T-helper 17 cell (primary cell): ENCODE data around the gene MYO18A. TPM values are rescaled to one million over a fixed set of nuclear protein-coding genes. Genes with fewer than 3 reads are reported as not detected.

Experiments
- ATAC-seq: fragments of 150-1000 bp; cut with Tn5 transposase; 2 replicates; pipeline ENCODE4 v1.10.0; 2021; ENCODE audit warnings: mild to moderate bottlenecking, moderate library complexity
- DNase-seq, 3 donors: peaks; one replicate each; pipeline versions ENCODE4 v3.0.0 to v3.0.0-alpha.2; 2020 to 2021
- H3K9me3 ChIP-seq: one replicate; pipeline ENCODE4 v1.7.0; 2013; ENCODE audit warnings: low read length, mild to moderate bottlenecking; ENCODE audit not compliant: control insufficient read depth, poor library complexity, severe bottlenecking
- H3K27ac Mint-ChIP-seq: one replicate; pipeline ENCODE4 v1.8.0; 2022; ENCODE audit warnings: mild to moderate bottlenecking, moderate library complexity, mixed read lengths
- H3K27me3 Mint-ChIP-seq: one replicate; pipeline ENCODE4 v1.8.0; 2022; ENCODE audit warnings: mixed read lengths
- H3K36me3 Mint-ChIP-seq: one replicate; pipeline ENCODE4 v1.8.0; 2022; ENCODE audit warnings: low read depth, mixed read lengths
- H3K4me1 Mint-ChIP-seq: one replicate; pipeline ENCODE4 v1.8.0; 2022; ENCODE audit warnings: mild to moderate bottlenecking, mixed read lengths
- H3K4me3 Mint-ChIP-seq: one replicate; pipeline ENCODE4 v1.8.0; 2022; ENCODE audit warnings: mild to moderate bottlenecking, moderate library complexity, mixed read lengths
- total RNA-seq, 4 donors: library from RNA in 2 of 4; stranded (reverse) in 2 of 4; gene quantifications; one replicate each; pipeline ENCODE4 v1.2.3 and lab custom pipeline; 2022 to 2026

MYO18A gene
- total RNA-seq, 2 donors from 2014 or later, result 142 to 153 TPM

GRCh38 chr17:29146369-29146972 lies 33.7 kb downstream of the MYO18A start:
- ATAC-seq, result no peak
- no peak for DNase-seq
- no peak overlapping the region for H3K4me3 Mint-ChIP-seq
- H3K9me3 ChIP-seq, result no peaks in the 10 kb centered on the region
- H3K27ac Mint-ChIP-seq, result peak overlapping the region; percentile 86
- H3K36me3 Mint-ChIP-seq, result no peaks in the 10 kb centered on the region
- H3K27me3 Mint-ChIP-seq, result no peaks in the 10 kb centered on the region
- H3K4me1 Mint-ChIP-seq, result peaks cover 27% of the 10 kb centered on the region

- Mint-ChIP-seq H3K27me3 (no peaks in the 10 kb centered on the region), H3K27ac (peak overlapping the region; percentile 94), H3K4me3 (no peak overlapping the region), H3K4me1 (peaks cover 37% of the 10 kb centered on the region), H3K36me3 (no peaks in the 10 kb centered on the region)
- peak; percentile 41 to 53 (median 45) for DNase-seq
- ATAC-seq, result peak; percentile 66
- no peaks in the 10 kb centered on the region for H3K9me3 ChIP-seq
Observed at GRCh38 chr17:29145289-29146073, 34.7 kb downstream of the MYO18A start.

DNA sequence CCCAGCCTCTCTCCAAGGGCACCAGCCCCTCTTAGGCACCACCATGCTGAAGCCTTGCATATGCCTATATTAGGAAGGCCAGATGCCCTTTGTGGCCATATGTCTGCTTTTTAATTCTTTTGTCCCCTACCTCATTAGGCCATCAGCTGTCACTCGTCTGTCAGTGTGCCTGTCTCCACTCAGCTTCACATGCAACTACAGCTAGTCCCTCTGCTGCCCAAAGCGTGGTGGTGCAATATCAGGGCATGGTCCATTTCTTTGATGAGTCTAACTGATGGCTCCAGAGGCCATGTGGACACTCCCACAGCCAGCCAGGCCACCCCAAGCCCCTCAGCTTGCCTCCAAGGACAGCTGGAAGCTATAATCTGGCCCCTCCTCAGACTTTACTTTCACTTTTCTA lies 36.3 kb downstream of the MYO18A start:
- Mint-ChIP-seq H3K4me1 (peaks cover 42% of the 10 kb centered on the region), H3K36me3 (no peaks in the 10 kb centered on the region), H3K27me3 (no peaks in the 10 kb centered on the region), H3K4me3 (no peak overlapping the region), H3K27ac (peak overlapping the region; percentile 98)
- no peak for DNase-seq
- no peak for ATAC-seq
- no peaks in the 10 kb centered on the region for H3K9me3 ChIP-seq

- H3K36me3 Mint-ChIP-seq, result no peaks in the 10 kb centered on the region
- DNase-seq (no peak), ATAC-seq (no peak)
- peak overlapping the region; percentile 96 for H3K4me3 Mint-ChIP-seq
- peaks cover 58% of the 10 kb centered on the region for H3K4me1 Mint-ChIP-seq
- no peaks in the 10 kb centered on the region for H3K27me3 Mint-ChIP-seq
- H3K27ac Mint-ChIP-seq, result peak overlapping the region; percentile 98
- H3K9me3 ChIP-seq, result no peaks in the 10 kb centered on the region
Observed at GRCh38 chr17:29141514-29141876, 38.7 kb downstream of the MYO18A start.

DNA sequence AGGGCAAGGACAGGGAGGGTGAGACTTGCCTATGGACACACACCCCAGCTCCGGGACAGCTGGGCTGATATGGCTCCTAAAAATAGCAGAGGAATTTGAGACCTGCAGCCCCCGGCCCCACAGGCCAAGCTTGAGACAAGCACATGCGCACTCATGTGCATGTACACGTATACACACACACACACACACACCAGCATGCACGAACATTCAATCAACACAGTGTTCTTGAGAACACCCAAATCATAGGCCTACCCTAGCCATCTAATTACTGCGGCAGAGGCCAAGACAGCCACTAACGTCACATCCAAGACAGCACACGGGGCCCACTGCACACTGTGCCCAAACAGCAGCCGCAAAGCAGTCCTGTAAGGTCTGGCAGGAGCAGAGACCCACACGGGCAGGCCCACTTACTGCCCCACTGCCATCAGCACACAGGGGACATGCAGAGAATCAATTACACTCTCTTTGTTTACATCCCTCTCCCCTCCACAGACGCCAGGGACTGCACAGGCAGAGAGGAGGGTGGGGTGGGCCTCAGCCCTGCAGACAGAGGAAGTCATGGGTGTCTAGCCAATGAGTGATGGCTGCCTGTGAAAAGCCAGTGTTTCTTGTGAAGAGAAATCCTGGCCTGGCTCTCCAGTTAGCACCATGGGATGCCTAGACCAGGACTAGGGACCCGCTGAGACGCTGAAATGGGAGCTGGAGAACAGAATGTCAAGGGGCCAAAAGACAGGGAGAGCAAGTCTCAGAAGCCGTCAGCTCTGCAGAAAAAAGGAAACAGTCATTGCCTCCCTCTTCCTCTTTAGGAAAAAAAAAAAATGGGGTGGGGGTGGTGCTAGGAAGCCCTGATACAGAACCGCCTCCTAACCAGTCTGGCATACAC lies 39.3 kb downstream of the MYO18A start:
- Mint-ChIP-seq H3K27me3 (no peaks in the 10 kb centered on the region), H3K4me1 (peaks cover 63% of the 10 kb centered on the region), H3K36me3 (no peaks in the 10 kb centered on the region), H3K4me3 (peak overlapping the region; percentile 96), H3K27ac (peak overlapping the region; percentile 98)
- DNase-seq (peak in 2 of 3 donors; percentile 28 to 47), ATAC-seq (peak; percentile 59)
- no peaks in the 10 kb centered on the region for H3K9me3 ChIP-seq

DNA sequence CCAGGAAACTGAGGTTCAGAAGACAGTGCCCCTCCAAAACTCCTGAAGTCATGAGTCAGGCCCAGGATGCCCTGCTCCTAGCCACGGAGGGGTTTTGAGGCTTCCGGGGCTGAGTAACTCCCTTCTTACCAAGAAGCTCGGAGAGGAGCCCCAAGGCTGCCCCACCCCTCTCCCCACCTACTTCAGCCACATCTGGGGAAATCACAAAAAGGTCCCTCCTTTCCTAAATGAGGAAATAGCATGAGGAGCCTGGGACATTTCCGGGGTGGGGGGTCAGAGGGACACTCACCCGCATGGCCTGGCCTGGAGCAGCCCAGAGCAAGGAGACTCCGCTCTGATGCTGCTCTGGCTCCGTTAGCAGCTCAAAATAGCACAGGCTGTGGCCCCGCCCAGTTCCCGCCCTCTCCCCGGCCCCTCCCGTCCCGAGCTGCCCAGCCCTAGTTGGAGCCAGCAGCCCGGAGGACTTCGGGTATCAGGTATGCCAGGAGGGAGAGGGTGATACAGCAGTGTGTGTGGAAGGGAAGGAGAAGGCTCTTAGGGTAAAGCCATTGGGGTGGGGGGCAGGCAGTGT lies 40.1 kb downstream of the MYO18A start:
- Mint-ChIP-seq H3K27me3 (no peaks in the 10 kb centered on the region), H3K27ac (peak overlapping the region; percentile 98), H3K4me1 (peaks cover 57% of the 10 kb centered on the region), H3K36me3 (no peaks in the 10 kb centered on the region), H3K4me3 (peak overlapping the region; percentile 96)
- no peaks in the 10 kb centered on the region for H3K9me3 ChIP-seq
- peak; percentile 71 for ATAC-seq
- DNase-seq, result peak; percentile 38 to 75 (median 62)

DNA sequence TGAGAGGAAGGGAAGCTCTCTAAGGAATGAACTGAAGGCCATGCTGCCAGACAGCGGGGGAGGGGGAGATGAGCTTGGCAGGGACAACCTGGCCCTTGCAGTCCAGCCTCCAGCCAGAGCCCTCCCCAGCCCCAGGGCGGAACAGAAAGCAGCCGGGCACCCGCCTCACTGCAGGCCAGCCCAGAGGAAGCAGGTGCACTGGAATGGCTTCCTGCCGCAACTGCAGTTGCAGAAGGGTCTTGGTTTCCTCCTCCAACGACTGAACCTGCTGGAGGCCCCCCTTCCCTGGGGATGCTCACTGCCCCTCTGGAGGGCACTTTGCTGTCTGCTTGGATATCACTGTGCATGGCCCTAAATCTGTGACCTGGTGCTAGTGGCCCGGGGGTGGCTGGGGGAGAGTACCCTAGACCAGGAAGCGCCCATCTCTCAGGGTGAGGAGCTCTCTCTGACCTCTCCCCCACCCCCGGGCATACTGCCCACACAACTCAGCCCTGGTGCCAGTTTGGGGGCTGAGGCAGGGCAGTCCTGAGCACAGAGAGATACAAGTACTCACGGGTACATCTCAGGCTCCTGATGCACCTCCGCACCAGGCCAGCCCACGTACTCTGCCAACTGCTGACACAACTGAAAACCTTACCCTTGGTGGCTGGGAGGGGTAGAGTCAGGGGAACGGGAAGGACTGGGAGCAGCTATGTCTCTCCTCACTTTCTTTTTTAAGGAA lies 41.1 kb downstream of the MYO18A start:
- no peaks in the 10 kb centered on the region for H3K9me3 ChIP-seq
- peak; percentile 32 for ATAC-seq
- H3K4me3 Mint-ChIP-seq, result peak overlapping the region; percentile 96
- peak overlapping the region; percentile 98 for H3K27ac Mint-ChIP-seq
- no peaks in the 10 kb centered on the region for H3K27me3 Mint-ChIP-seq
- no peaks in the 10 kb centered on the region for H3K36me3 Mint-ChIP-seq
- H3K4me1 Mint-ChIP-seq, result peaks cover 53% of the 10 kb centered on the region
- no peak for DNase-seq

DNA sequence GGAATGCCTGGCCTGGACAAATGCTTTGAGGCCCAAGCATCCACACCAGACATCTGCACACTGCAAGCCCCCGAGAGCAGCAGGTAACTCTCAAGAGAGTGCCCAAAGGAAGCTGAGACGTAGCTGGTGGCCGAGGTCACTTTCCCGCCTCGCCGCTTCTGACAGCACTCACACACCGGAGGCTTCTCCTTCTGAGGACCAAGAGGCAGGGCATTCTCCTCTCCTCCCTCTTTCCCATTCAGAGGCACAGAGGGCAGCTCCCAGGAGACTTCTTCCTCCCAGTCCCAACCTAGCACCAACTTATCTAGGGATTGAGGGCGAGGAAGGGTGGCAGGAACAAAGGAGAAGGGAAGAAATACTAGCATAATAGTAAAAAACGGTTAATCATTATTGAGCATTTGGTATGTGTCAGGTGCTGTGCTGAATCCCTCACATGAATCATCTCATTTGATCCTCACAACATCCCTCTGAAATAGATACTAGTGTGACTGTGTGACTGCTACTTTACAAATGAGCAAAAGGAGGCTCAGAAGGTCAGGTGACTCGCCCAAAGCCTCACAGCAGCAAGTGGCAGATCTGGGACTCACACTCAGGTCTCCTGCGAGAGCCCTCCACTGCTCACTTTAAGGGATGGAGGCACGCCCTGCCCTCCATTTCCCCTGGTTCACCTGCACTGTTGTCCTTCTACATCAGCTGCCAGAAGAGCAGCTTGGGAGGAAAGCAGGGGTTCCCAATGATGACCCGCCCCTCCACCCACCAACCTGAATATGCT lies 41.8 kb downstream of the MYO18A start:
- H3K9me3 ChIP-seq, result no peaks in the 10 kb centered on the region
- Mint-ChIP-seq H3K27ac (peak overlapping the region; percentile 98), H3K27me3 (no peaks in the 10 kb centered on the region), H3K4me3 (peak overlapping the region; percentile 96), H3K36me3 (no peaks in the 10 kb centered on the region), H3K4me1 (peaks cover 52% of the 10 kb centered on the region)
- DNase-seq (no peak), ATAC-seq (peak; percentile 21)

GRCh38 chr17:29136998-29137730 lies 43.0 kb downstream of the MYO18A start:
- Mint-ChIP-seq H3K4me1 (peaks cover 53% of the 10 kb centered on the region), H3K36me3 (no peaks in the 10 kb centered on the region)
- ATAC-seq, result no peak

DNA sequence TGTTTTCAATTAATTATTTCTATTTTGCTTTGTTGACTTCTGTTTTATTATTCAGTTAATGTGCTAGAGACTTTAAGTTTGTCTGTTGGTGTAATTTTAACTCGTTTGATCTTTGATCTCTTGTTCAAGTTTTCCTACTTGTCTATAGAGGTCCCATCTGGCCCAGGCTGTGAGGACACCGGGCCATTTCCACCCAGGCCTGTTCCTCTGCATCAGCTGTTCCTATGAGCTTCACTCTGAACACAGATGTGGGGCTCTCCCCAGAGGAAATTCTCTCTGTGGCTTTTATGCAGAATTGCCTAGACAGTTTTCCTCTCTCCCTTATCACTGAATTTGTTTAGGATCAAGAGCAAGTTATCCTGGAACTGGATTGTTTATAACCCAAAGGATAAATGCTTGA lies 44.7 kb downstream of the MYO18A start:
- Mint-ChIP-seq H3K27me3 (no peaks in the 10 kb centered on the region), H3K4me1 (peaks cover 51% of the 10 kb centered on the region), H3K27ac (peak overlapping the region; percentile 53), H3K36me3 (no peaks in the 10 kb centered on the region), H3K4me3 (peak overlapping the region; percentile 19)
- ATAC-seq (no peak), DNase-seq (no peak)
- H3K9me3 ChIP-seq, result no peaks in the 10 kb centered on the region

More at GRCh38 chr17:29136998-29137730, 43.0 kb downstream of the MYO18A start:
- Mint-ChIP-seq H3K27ac (peak overlapping the region; percentile 98), H3K27me3 (no peaks in the 10 kb centered on the region), H3K4me3 (peak overlapping the region; percentile 96)
- no peak for DNase-seq
- H3K9me3 ChIP-seq, result no peaks in the 10 kb centered on the region

- Mint-ChIP-seq H3K4me3 (no peak overlapping the region), H3K27ac (peak overlapping the region; percentile 85), H3K4me1 (peaks cover 39% of the 10 kb centered on the region), H3K36me3 (no peaks in the 10 kb centered on the region), H3K27me3 (no peaks in the 10 kb centered on the region)
- no peaks in the 10 kb centered on the region for H3K9me3 ChIP-seq
- DNase-seq, result no peak
- no peak for ATAC-seq
Observed at GRCh38 chr17:29133121-29133713, 47.0 kb downstream of the MYO18A start.
